CD14-positive monocyte (primary cell): ENCODE results near the gene LENG9. TPM values are rescaled to one million over a fixed set of nuclear protein-coding genes. Genes with fewer than 3 reads are reported as not detected.

Experiments
- DNase-seq, 3 donors: peaks; one replicate each; pipeline ENCODE4 v3.0.0-alpha.2; 2011 to 2022
- H2AFZ ChIP-seq: 2 replicates; pipeline ENCODE4 v1.6.0; 2012; ENCODE audit warnings: mild to moderate bottlenecking, low read depth, low read length, inconsistent platforms; ENCODE audit not compliant: insufficient read depth, poor library complexity, severe bottlenecking
- H3K27ac ChIP-seq, 2 donors: 1 replicate in 1 of 2; 2 replicates in 1 of 2; pipeline ENCODE4 v1.5.1; 2012 to 2013; ENCODE audit warnings: low read length in 2 of 2, control low read depth in 1 of 2, inconsistent platforms in 1 of 2, low read depth in 1 of 2, mild to moderate bottlenecking in 1 of 2
- H3K27me3 ChIP-seq, 2 donors: one replicate each; pipeline versions ENCODE4 v1.6.0 to v1.6.1; 2011 to 2013; ENCODE audit warnings: low read length in 2 of 2; ENCODE audit not compliant: control insufficient read depth in 2 of 2, insufficient read depth in 2 of 2
- H3K36me3 ChIP-seq, 2 donors: replicated peaks in 1 of 2; 1 replicate in 1 of 2; 2 replicates in 1 of 2; pipeline versions ENCODE4 v1.5.1 to v1.6.1; 2012 to 2013; ENCODE audit warnings: low read length in 2 of 2, control low read depth in 1 of 2, inconsistent platforms in 1 of 2, mild to moderate bottlenecking in 1 of 2; ENCODE audit not compliant: insufficient read depth in 2 of 2, control insufficient read depth in 1 of 2
- H3K4me1 ChIP-seq, 2 donors: 1 replicate in 1 of 2; 2 replicates in 1 of 2; pipeline versions ENCODE4 v1.5.1 to v1.6.1; 2012 to 2013; ENCODE audit warnings: low read length in 2 of 2, control low read depth in 1 of 2, inconsistent platforms in 1 of 2, mild to moderate bottlenecking in 1 of 2, moderate library complexity in 1 of 2; ENCODE audit not compliant: insufficient read depth in 2 of 2, control insufficient read depth in 1 of 2
- H3K4me2 ChIP-seq: replicated peaks from 2 replicates; pipeline ENCODE3; 2012; ENCODE audit warnings: low read length, moderate library complexity, mild to moderate bottlenecking; ENCODE audit not compliant: poor library complexity, severe bottlenecking; ENCODE audit errors: extremely low read depth
- H3K4me3 ChIP-seq, 3 experiments: fragments of 200-600 bp in 1 of 3; sonication (generic) in 1 of 3; replicated peaks in 1 of 3; 1 replicate in 2 of 3; 2 replicates in 1 of 3; pipeline ENCODE4 v1.5.1; 2011 to 2013; ENCODE audit warnings: low read length in 3 of 3, mild to moderate bottlenecking in 3 of 3, control low read depth in 2 of 3, low read depth in 2 of 3, inconsistent platforms in 1 of 3, moderate library complexity in 1 of 3
- H3K79me2 ChIP-seq: 2 replicates; pipeline ENCODE4 v1.6.0; 2012; ENCODE audit warnings: mild to moderate bottlenecking, control low read depth, inconsistent platforms, low read length, moderate library complexity; ENCODE audit not compliant: insufficient read depth
- H3K9ac ChIP-seq: 2 replicates; pipeline ENCODE4 v1.6.0; 2017; ENCODE audit warnings: low read length, mild to moderate bottlenecking; ENCODE audit not compliant: insufficient read depth, poor library complexity, severe bottlenecking
- H3K9me3 ChIP-seq, 2 donors: replicated peaks in 1 of 2; 1 replicate in 1 of 2; 2 replicates in 1 of 2; pipeline versions ENCODE4 v1.5.1 to v1.6.1; 2012 to 2013; ENCODE audit warnings: low read length in 2 of 2, control low read depth in 1 of 2; ENCODE audit not compliant: control insufficient read depth in 1 of 2, insufficient read depth in 1 of 2
- H4K20me1 ChIP-seq: 2 replicates; pipeline ENCODE4 v1.6.0; 2012; ENCODE audit warnings: mild to moderate bottlenecking, low read length, control low read depth, moderate library complexity; ENCODE audit not compliant: insufficient read depth
- H3K27ac Mint-ChIP-seq, 7 donors: one replicate each; pipeline ENCODE4 v1.8.0; 2020; ENCODE audit warnings: mild to moderate bottlenecking in 7 of 7, mixed read lengths in 7 of 7, moderate library complexity in 6 of 7, inconsistent platforms in 2 of 7
- H3K27me3 Mint-ChIP-seq, 3 donors: one replicate each; pipeline ENCODE4 v1.8.0; 2021 to 2022; ENCODE audit warnings: low read depth in 3 of 3, mild to moderate bottlenecking in 3 of 3, mixed read lengths in 3 of 3, moderate library complexity in 3 of 3, inconsistent platforms in 1 of 3
- H3K36me3 Mint-ChIP-seq, 2 donors: one replicate each; pipeline ENCODE4 v1.8.0; 2020; ENCODE audit warnings: mixed read lengths in 2 of 2, inconsistent platforms in 1 of 2, mild to moderate bottlenecking in 1 of 2
- H3K4me1 Mint-ChIP-seq: one replicate; pipeline ENCODE4 v1.8.0; 2020; ENCODE audit warnings: mild to moderate bottlenecking, mixed read lengths
- H3K4me3 Mint-ChIP-seq, 2 donors: one replicate each; pipeline ENCODE4 v1.8.0; 2020; ENCODE audit warnings: mild to moderate bottlenecking in 2 of 2, mixed read lengths in 2 of 2, moderate library complexity in 1 of 2
- H3K9me3 Mint-ChIP-seq, 7 donors: one replicate each; pipeline ENCODE4 v1.8.0; 2020 to 2022; ENCODE audit warnings: mixed read lengths in 7 of 7, mild to moderate bottlenecking in 6 of 7, moderate library complexity in 6 of 7, inconsistent platforms in 2 of 7
- WGBS: methylation state at CpG from one replicate; pipeline ENCODE4 v1.1.5; 2013; ENCODE audit warnings: missing lambda C conversion rate; ENCODE audit not compliant: insufficient coverage; 5-methylcytosine and 5-hydroxymethylcytosine counted together
- intact Hi-C, 2 donors: fragments of 100-400 bp; cut with micrococcal nuclease; formaldehyde crosslinking; loops; one replicate each; pipeline versions ENCODE4 v1.15.0 to v1.15.1; 2023
- polyA plus RNA-seq, 3 donors: library from polyadenylated mRNA; depleted of rRNA in 1 of 3; unstranded in 2 of 3; stranded (reverse) in 1 of 3; fragments of 300-500 nt in 2 of 3; fragments of >200 nt in 1 of 3; fragmentation: Illumina TruSeq in 2 of 3; gene quantifications; 1 replicate in 2 of 3; 2 replicates in 1 of 3; pipeline ENCODE4 v1.2.3, GENCODE V29; 2012 to 2021
- TF ChIP-seq, protein P1 (sequence below): fragments of 200-600 bp; IDR thresholded peaks from one replicate; pipeline ENCODE4 v1.8.0; 2022; ENCODE audit warnings: antibody characterized with exemption, mild to moderate bottlenecking

LENG9 gene
- polyA plus RNA-seq, 3 donors, result 0.15 to 2.0 TPM; not detected in 1

GRCh38 chr19:54456423-54457373 lies 6.9 kb downstream of the LENG9 start:
- Mint-ChIP-seq H3K36me3 (peaks cover 86 to 94% of the 10 kb centered on the region in 2 donors), H3K9me3 (peaks cover 0 to 2% (median 0%) of the 10 kb centered on the region in 7 donors), H3K27me3 (peaks cover 0 to 5% (median 0%) of the 10 kb centered on the region in 3 donors), H3K4me3 (no peak overlapping the region), H3K27ac (no peak overlapping the region), H3K4me1 (peaks cover 13% of the 10 kb centered on the region)
- TF ChIP-seq, protein P1, sequence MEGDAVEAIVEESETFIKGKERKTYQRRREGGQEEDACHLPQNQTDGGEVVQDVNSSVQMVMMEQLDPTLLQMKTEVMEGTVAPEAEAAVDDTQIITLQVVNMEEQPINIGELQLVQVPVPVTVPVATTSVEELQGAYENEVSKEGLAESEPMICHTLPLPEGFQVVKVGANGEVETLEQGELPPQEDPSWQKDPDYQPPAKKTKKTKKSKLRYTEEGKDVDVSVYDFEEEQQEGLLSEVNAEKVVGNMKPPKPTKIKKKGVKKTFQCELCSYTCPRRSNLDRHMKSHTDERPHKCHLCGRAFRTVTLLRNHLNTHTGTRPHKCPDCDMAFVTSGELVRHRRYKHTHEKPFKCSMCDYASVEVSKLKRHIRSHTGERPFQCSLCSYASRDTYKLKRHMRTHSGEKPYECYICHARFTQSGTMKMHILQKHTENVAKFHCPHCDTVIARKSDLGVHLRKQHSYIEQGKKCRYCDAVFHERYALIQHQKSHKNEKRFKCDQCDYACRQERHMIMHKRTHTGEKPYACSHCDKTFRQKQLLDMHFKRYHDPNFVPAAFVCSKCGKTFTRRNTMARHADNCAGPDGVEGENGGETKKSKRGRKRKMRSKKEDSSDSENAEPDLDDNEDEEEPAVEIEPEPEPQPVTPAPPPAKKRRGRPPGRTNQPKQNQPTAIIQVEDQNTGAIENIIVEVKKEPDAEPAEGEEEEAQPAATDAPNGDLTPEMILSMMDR, result no peak
- intact Hi-C loops, result no loop called here
- H3K4me3 ChIP-seq, result no peak overlapping the region
- H3K27me3 ChIP-seq, result no peaks in the 10 kb centered on the region
- peaks cover 98 to 99% of the 10 kb centered on the region in 2 donors for H3K36me3 ChIP-seq
- no peak for DNase-seq
- no peak overlapping the region for H3K4me2 ChIP-seq
- H4K20me1 ChIP-seq, result peaks cover 99% of the 10 kb centered on the region
- no peaks in the 10 kb centered on the region for H3K9me3 ChIP-seq
- H3K4me1 ChIP-seq, result peaks cover 10 to 11% of the 10 kb centered on the region in 2 donors
- 95% methylated on average over 46 of the region's 51 CpGs for WGBS
- no peak overlapping the region for H3K27ac ChIP-seq
- no peak overlapping the region for H3K9ac ChIP-seq
- H3K79me2 ChIP-seq, result peaks cover 72% of the 10 kb centered on the region
- H2AFZ ChIP-seq, result no peak overlapping the region

- H3K36me3 ChIP-seq, result peaks cover 91 to 96% of the 10 kb centered on the region in 2 donors
- no peak overlapping the region for H3K27ac ChIP-seq
- H3K4me2 ChIP-seq, result no peak overlapping the region
- peaks cover 99% of the 10 kb centered on the region for H4K20me1 ChIP-seq
- H3K4me1 ChIP-seq, result peaks cover 12% of the 10 kb centered on the region in 2 donors
- no peak overlapping the region for H3K27ac Mint-ChIP-seq
- H3K27me3 Mint-ChIP-seq, result peaks cover 0 to 5% (median 0%) of the 10 kb centered on the region in 3 donors
- H3K27me3 ChIP-seq, result no peaks in the 10 kb centered on the region
- H3K79me2 ChIP-seq, result peaks cover 76% of the 10 kb centered on the region
- H3K9me3 Mint-ChIP-seq, result no peaks in the 10 kb centered on the region
- TF ChIP-seq, protein P1, result no peak
- H3K36me3 Mint-ChIP-seq, result peaks cover 85 to 94% of the 10 kb centered on the region in 2 donors
- 95% methylated on average over 27 of the region's 40 CpGs for WGBS
- no peak overlapping the region for H3K4me3 Mint-ChIP-seq
- intact Hi-C loops, result no loop called here
- H3K4me1 Mint-ChIP-seq, result peaks cover 16% of the 10 kb centered on the region
- no peaks in the 10 kb centered on the region for H3K9me3 ChIP-seq
- H3K4me3 ChIP-seq, result no peak overlapping the region
- H3K9ac ChIP-seq, result no peak overlapping the region
- DNase-seq, result no peak
- H2AFZ ChIP-seq, result no peak overlapping the region
Observed at GRCh38 chr19:54455786-54456422, 7.7 kb downstream of the LENG9 start.
